HCT116 (cell line): ENCODE measurements around the gene NUDT9. TPM values are rescaled to one million over a fixed set of nuclear protein-coding genes. Genes with fewer than 3 reads are reported as not detected.

Experiments
- ATAC-seq: fragments of 200-7000 bp; cut with Tn5 transposase; 2 replicates; pipeline ENCODE4 v1.9.1; 2020; ENCODE audit warnings: mild to moderate bottlenecking, moderate library complexity
- BruUV-seq: library from RNA; stranded (reverse); fragments of 400-500 nt; replicated peaks from 2 replicates; lab custom pipeline; 2021; lab: Mats Ljungman, UMichigan
- CTCF ChIA-PET: fragments of 300-600 bp; sonication (Branson Sonifier 250); formaldehyde crosslinking; loops from one replicate; lab custom pipeline; 2021; ENCODE audit warnings: antibody characterized with exemption; lab: Charles Lee
- POLR2A ChIA-PET: fragments of 300-600, 350-600 bp; sonication (Branson Sonifier 250); formaldehyde crosslinking; loops from one replicate; lab custom pipeline; 2021; ENCODE audit warnings: antibody characterized with exemption; lab: Charles Lee
- RAD21 ChIA-PET, 2 experiments: fragments of 300-600 bp; sonication (Branson Sonifier 250); formaldehyde crosslinking; loops; one replicate each; lab custom pipeline; 2023; ENCODE audit warnings: low total read pairs in 2 of 2; ENCODE audit not compliant: uncharacterized antibody in 2 of 2, unreplicated experiment in 2 of 2, low non-redundant PET in 1 of 2; lab: Charles Lee
- DNase-seq: peaks from one replicate; pipeline ENCODE4 v3.0.0-alpha.2; 2010; ENCODE audit warnings: low read depth, low spot score
- H2AFZ ChIP-seq: fragments of 200-600 bp; shearing (Covaris generic), sonication (generic); 2 replicates; pipeline ENCODE4 v1.6.1; 2017; ENCODE audit warnings: low read depth, mixed run types, mixed read lengths, antibody characterized with exemption, low read length; ENCODE audit not compliant: poor library complexity, severe bottlenecking
- H3K27ac ChIP-seq: 2 replicates; pipeline ENCODE4 v1.5.1; 2012; ENCODE audit warnings: low read depth, low read length
- H3K27me3 ChIP-seq: fragments of 200-600 bp; sonication (generic); 2 replicates; pipeline ENCODE4 v1.6.1; 2016; ENCODE audit warnings: mixed run types, low read length, mixed read lengths; ENCODE audit not compliant: insufficient read depth
- H3K36me3 ChIP-seq, 2 experiments: fragments of 200-500 bp in 1 of 2; fragments of 200-600 bp in 1 of 2; sonication (Bioruptor generic) in 1 of 2; sonication (generic) in 1 of 2; 2 replicates each; pipeline versions ENCODE4 v1.5.1 to v1.6.1; 2014 to 2016; ENCODE audit warnings: low read length in 2 of 2, inconsistent platforms in 1 of 2, mixed read lengths in 1 of 2, mixed run types in 1 of 2; ENCODE audit not compliant: insufficient read depth in 2 of 2, control insufficient read depth in 1 of 2
- H3K4me1 ChIP-seq, 2 experiments: fragments of 200-600 bp in 1 of 2; sonication (generic) in 1 of 2; 2 replicates each; pipeline versions ENCODE4 v1.5.1 to v1.6.1; 2012 to 2017; ENCODE audit warnings: low read length in 2 of 2, inconsistent platforms in 1 of 2, mild to moderate bottlenecking in 1 of 2, mixed read lengths in 1 of 2, mixed run types in 1 of 2, moderate library complexity in 1 of 2; ENCODE audit not compliant: insufficient read depth in 2 of 2, control insufficient read depth in 1 of 2
- H3K4me2 ChIP-seq: fragments of 200-600 bp; sonication (generic); 2 replicates; pipeline ENCODE4 v1.6.1; 2017; ENCODE audit warnings: mixed run types, low read length, mixed read lengths
- H3K4me3 ChIP-seq, 2 experiments: fragments of 200-600 bp in 1 of 2; sonication (generic) in 1 of 2; replicated peaks in 1 of 2; 2 replicates each; pipeline ENCODE4 v1.5.1; 2011 to 2016; ENCODE audit warnings: low read length in 2 of 2, control low read depth in 1 of 2, low read depth in 1 of 2, mild to moderate bottlenecking in 1 of 2, mixed read lengths in 1 of 2, mixed run types in 1 of 2
- H3K79me2 ChIP-seq: fragments of 200-600 bp; sonication (generic); 2 replicates; pipeline ENCODE4 v1.6.1; 2017; ENCODE audit warnings: mild to moderate bottlenecking, mixed run types, low read length, moderate library complexity, mixed read lengths; ENCODE audit not compliant: insufficient read depth
- H3K9ac ChIP-seq: fragments of 200-600 bp; sonication (generic); 2 replicates; pipeline ENCODE4 v1.6.1; 2016; ENCODE audit warnings: low read length, mixed read lengths
- H3K9me2 ChIP-seq: fragments of 200-600 bp; sonication (generic), shearing (Covaris generic); 2 replicates; pipeline ENCODE4 v1.6.1; 2017; ENCODE audit warnings: mixed run types, mild to moderate bottlenecking, moderate library complexity; ENCODE audit not compliant: insufficient read depth
- H3K9me3 ChIP-seq, 2 experiments: fragments of 200-500 bp in 1 of 2; fragments of 200-600 bp in 1 of 2; sonication (Bioruptor generic) in 1 of 2; sonication (generic) in 1 of 2; 2 replicates each; pipeline ENCODE4 v1.6.1; 2014 to 2017; ENCODE audit warnings: low read length in 2 of 2, mixed read lengths in 2 of 2, inconsistent platforms in 1 of 2, low read depth in 1 of 2, mild to moderate bottlenecking in 1 of 2, mixed run types in 1 of 2, moderate library complexity in 1 of 2; ENCODE audit not compliant: control insufficient read depth in 1 of 2, insufficient read depth in 1 of 2
- H4K20me1 ChIP-seq: fragments of 200-600 bp; sonication (generic), shearing (Covaris generic); 2 replicates; pipeline ENCODE4 v1.6.1; 2017; ENCODE audit warnings: mixed run types, mild to moderate bottlenecking, moderate library complexity; ENCODE audit not compliant: insufficient read depth
- ATF3 ChIP-seq: IDR thresholded peaks from 2 replicates; pipeline ENCODE4 v1.6.1; 2012
- CBX3 ChIP-seq: IDR thresholded peaks from 2 replicates; pipeline ENCODE4 v1.6.1; 2012; ENCODE audit warnings: low read depth
- CEBPB ChIP-seq: IDR thresholded peaks from 2 replicates; pipeline ENCODE4 v1.6.1; 2012; ENCODE audit warnings: low read depth
- CTCF ChIP-seq, 3 experiments: fragments of 200-600 bp in 1 of 3; sonication (generic) in 1 of 3; IDR thresholded peaks in 2 of 3; conservative IDR thresholded peaks in 1 of 3; 2 replicates each; pipeline ENCODE4 v1.5.1; 2012 to 2017; ENCODE audit warnings: low read depth in 2 of 3, low read length in 2 of 3, antibody characterized with exemption in 1 of 3, borderline replicate concordance in 1 of 3, control low read depth in 1 of 3, mild to moderate bottlenecking in 1 of 3, mixed read lengths in 1 of 3, mixed run types in 1 of 3, moderate library complexity in 1 of 3; ENCODE audit not compliant: insufficient read depth in 1 of 3
- EGR1 ChIP-seq: IDR thresholded peaks from 2 replicates; pipeline ENCODE4 v1.6.1; 2012; ENCODE audit warnings: low read depth
- ELF1 ChIP-seq: IDR thresholded peaks from 2 replicates; pipeline ENCODE4 v1.6.1; 2012; ENCODE audit warnings: low read depth, borderline replicate concordance
- EZH2 ChIP-seq: fragments of 200-600 bp; sonication (generic); IDR thresholded peaks from 2 replicates; pipeline ENCODE4 v1.6.1; 2017; ENCODE audit warnings: antibody characterized with exemption, mixed run types
- EZH2phosphoT487 ChIP-seq: fragments of 200-600 bp; IDR thresholded peaks from 2 replicates; pipeline ENCODE4 v1.6.1; 2018; ENCODE audit warnings: antibody characterized with exemption, borderline replicate concordance
- FOSL1 ChIP-seq: IDR thresholded peaks from 2 replicates; pipeline ENCODE4 v1.6.1; 2012; ENCODE audit warnings: low read depth
- POLR2A ChIP-seq: IDR thresholded peaks from 2 replicates; pipeline ENCODE4 v1.7.0; 2011; ENCODE audit warnings: borderline replicate concordance; ENCODE audit not compliant: insufficient read depth, insufficient read length; ENCODE audit errors: extremely low read depth
- POLR2AphosphoS5 ChIP-seq: IDR thresholded peaks from 2 replicates; pipeline ENCODE4 v1.6.1; 2011; ENCODE audit warnings: mild to moderate bottlenecking, low read depth, low read length, moderate library complexity
- RAD21 ChIP-seq: IDR thresholded peaks from 2 replicates; pipeline ENCODE4 v1.6.1; 2012; ENCODE audit warnings: low read depth, mild to moderate bottlenecking
- SP1 ChIP-seq: IDR thresholded peaks from 2 replicates; pipeline ENCODE4 v1.6.1; 2012; ENCODE audit warnings: low read depth
- SRF ChIP-seq: IDR thresholded peaks from 2 replicates; pipeline ENCODE4 v1.6.1; 2012; ENCODE audit warnings: low read depth
- ZBTB33 ChIP-seq: IDR thresholded peaks from 2 replicates; pipeline ENCODE4 v1.6.1; 2011; ENCODE audit warnings: mild to moderate bottlenecking, low read length, moderate library complexity; ENCODE audit not compliant: insufficient replicate concordance; ENCODE audit errors: extremely low read depth
- ZFX ChIP-seq: fragments of 450-650 bp; IDR thresholded peaks from 2 replicates; pipeline ENCODE4 v1.6.1; 2017
- ZNF274 ChIP-seq: fragments of 200-500 bp; sonication (Bioruptor generic); IDR thresholded peaks from 2 replicates; pipeline ENCODE4 v1.6.1; 2014; ENCODE audit warnings: mild to moderate bottlenecking, low read depth, low read length, inconsistent platforms
- intact Hi-C: fragments of 100-400 bp; cut with micrococcal nuclease; formaldehyde crosslinking; loops from 2 replicates; pipeline ENCODE4 v1.10.0; 2022
- total RNA-seq: library from RNA; stranded (reverse); gene quantifications from one replicate; pipeline ENCODE4 v1.2.1, GENCODE V29; 2021; ENCODE audit not compliant: unreplicated experiment

The NUDT9 gene
- total RNA-seq, 1 experiment from 2014 or later: 13.5 TPM

- ChIA-PET POLR2A (no interaction called here), RAD21 (no interaction called here), CTCF (no interaction called here)
- Histone ChIP-seq H3K9me2 (no peaks in the 10 kb centered on the region), H3K4me1 (no peaks in the 10 kb centered on the region), H3K9me3 (no peaks in the 10 kb centered on the region), H4K20me1 (no peaks in the 10 kb centered on the region), H3K27me3 (no peaks in the 10 kb centered on the region), H3K27ac (no peak overlapping the region), H3K36me3 (no peaks in the 10 kb centered on the region), H2AFZ (no peak overlapping the region), H3K4me3 (no peak overlapping the region), H3K79me2 (no peaks in the 10 kb centered on the region), H3K9ac (no peak overlapping the region), H3K4me2 (no peak overlapping the region)
- no TSS peak for BruUV-seq
- intact Hi-C loops: no loop called here
- no peak for TF ChIP-seq POLR2A
- no peak for TF ChIP-seq SRF
- no peak for TF ChIP-seq ATF3
- no peak for TF ChIP-seq EGR1
- TF ChIP-seq ZFX: no peak
- no peak for TF ChIP-seq RAD21
- TF ChIP-seq EZH2phosphoT487: no peak
- no peak for TF ChIP-seq EZH2
- no peak for TF ChIP-seq CBX3
- ATAC-seq (no peak), DNase-seq (no peak)
Observed at GRCh38 chr4:87490664-87491369, 68.4 kb downstream of the NUDT9 start.

GRCh38 chr4:87491436-87491835, 69.1 kb downstream of the NUDT9 start:
- no TSS peak for BruUV-seq
- POLR2A ChIA-PET: no interaction called here
- intact Hi-C loops: no loop called here
- Histone ChIP-seq H2AFZ (no peak overlapping the region), H3K9ac (no peak overlapping the region), H3K79me2 (no peaks in the 10 kb centered on the region), H3K4me3 (no peak overlapping the region), H3K9me3 (no peaks in the 10 kb centered on the region), H3K27ac (no peak overlapping the region), H3K36me3 (no peaks in the 10 kb centered on the region), H3K27me3 (no peaks in the 10 kb centered on the region), H3K9me2 (no peaks in the 10 kb centered on the region), H3K4me2 (no peak overlapping the region), H3K4me1 (no peaks in the 10 kb centered on the region), H4K20me1 (no peaks in the 10 kb centered on the region)
- DNase-seq (no peak), ATAC-seq (no peak)
- RAD21 ChIA-PET: no interaction called here
- CTCF ChIA-PET: no interaction called here
- TF ChIP-seq ELF1: no peak
- TF ChIP-seq POLR2AphosphoS5: no peak
- TF ChIP-seq FOSL1: no peak
- no peak for TF ChIP-seq ZBTB33
- no peak for TF ChIP-seq CTCF (IDR thresholded peaks at IDR 0.05 in 2 of 3, conservative IDR thresholded peaks at IDR 0.05 in 1 of 3; ENCODE audit: borderline replicate concordance in 1 of 3, insufficient read depth in 1 of 3, low read depth in 2 of 3, low read length in 2 of 3)
- no peak for TF ChIP-seq ZNF274
- TF ChIP-seq ZFX: no peak
- no peak for TF ChIP-seq CEBPB
- no peak for TF ChIP-seq RAD21
- TF ChIP-seq EZH2phosphoT487: no peak
- no peak for TF ChIP-seq SRF
- TF ChIP-seq POLR2A: no peak
- no peak for TF ChIP-seq CBX3
- TF ChIP-seq SP1: no peak
